ENCODE measurements around the gene LRRC56. TPM values are rescaled to one million over a fixed set of nuclear protein-coding genes. Genes with fewer than 3 reads are reported as not detected.

Gene LRRC56
- polyA plus RNA-seq, 3 donors: 0.09 to 0.68 TPM; not detected in 1

GRCh38 chr11:532986-533585, 4.2 kb upstream of the LRRC56 start:
- Mint-ChIP-seq H3K4me3 (no peak overlapping the region), H3K36me3 (peaks cover 15% of the 10 kb centered on the region in 2 donors), H3K9me3 (peaks cover 0 to 4% (median 0%) of the 10 kb centered on the region in 7 donors), H3K27me3 (ENCODE audit: low read depth in 3 of 3) (peaks cover 4 to 21% (median 12%) of the 10 kb centered on the region in 3 donors), H3K27ac (no peak overlapping the region), H3K4me1 (peaks cover 11% of the 10 kb centered on the region)
- no peak overlapping the region for H3K4me2 ChIP-seq (replicated peaks; ENCODE audit: extremely low read depth, low read length, poor library complexity, severe bottlenecking)
- no peak overlapping the region for H3K4me3 ChIP-seq (replicated peaks in 1 of 3; ENCODE audit: low read depth in 2 of 3, low read length in 3 of 3)
- DNase-seq: no peak
- H3K36me3 ChIP-seq (replicated peaks in 1 of 2; ENCODE audit: control insufficient read depth in 1 of 2, insufficient read depth in 2 of 2, low read length in 2 of 2): peaks cover 20 to 23% of the 10 kb centered on the region in 2 donors
- intact Hi-C loops (cut with micrococcal nuclease): no loop called here
- H4K20me1 ChIP-seq (ENCODE audit: insufficient read depth, low read length): peaks cover 26% of the 10 kb centered on the region
- WGBS (ENCODE audit: insufficient coverage): 98% methylated on average over 33 of the region's 33 CpGs
- peaks cover 0 to 17% of the 10 kb centered on the region in 2 donors for H3K27me3 ChIP-seq (ENCODE audit: control insufficient read depth in 2 of 2, insufficient read depth in 2 of 2, low read length in 2 of 2)
- H3K79me2 ChIP-seq (ENCODE audit: insufficient read depth, low read length): peaks cover 12% of the 10 kb centered on the region
- H3K27ac ChIP-seq (ENCODE audit: low read depth in 1 of 2, low read length in 2 of 2): no peak overlapping the region
- peaks cover 33 to 37% of the 10 kb centered on the region in 2 donors for H3K4me1 ChIP-seq (ENCODE audit: control insufficient read depth in 1 of 2, insufficient read depth in 2 of 2, low read length in 2 of 2)
- no peaks in the 10 kb centered on the region for H3K9me3 ChIP-seq (replicated peaks in 1 of 2; ENCODE audit: control insufficient read depth in 1 of 2, insufficient read depth in 1 of 2, low read length in 2 of 2)
- TF ChIP-seq CTCF (IDR thresholded peaks at IDR 0.05): no peak
- no peak overlapping the region for H2AFZ ChIP-seq (ENCODE audit: insufficient read depth, low read depth, low read length, poor library complexity, severe bottlenecking)
- no peak overlapping the region for H3K9ac ChIP-seq (ENCODE audit: insufficient read depth, low read length, poor library complexity, severe bottlenecking)

- H3K4me1 Mint-ChIP-seq: peaks cover 11% of the 10 kb centered on the region
- H3K4me1 ChIP-seq (ENCODE audit: control insufficient read depth in 1 of 2, insufficient read depth in 2 of 2, low read length in 2 of 2): peaks cover 33 to 37% of the 10 kb centered on the region in 2 donors
- no peak overlapping the region for H3K27ac Mint-ChIP-seq
- peak overlapping the region in 1 of 2 donors; percentile 12 for H3K4me3 Mint-ChIP-seq
- peaks cover 12 to 28% (median 17%) of the 10 kb centered on the region in 3 donors for H3K27me3 Mint-ChIP-seq (ENCODE audit: low read depth in 3 of 3)
- H3K27ac ChIP-seq (ENCODE audit: low read depth in 1 of 2, low read length in 2 of 2): no peak overlapping the region
- no peak overlapping the region for H2AFZ ChIP-seq (ENCODE audit: insufficient read depth, low read depth, low read length, poor library complexity, severe bottlenecking)
- peaks cover 15% of the 10 kb centered on the region in 2 donors for H3K36me3 Mint-ChIP-seq
- WGBS (ENCODE audit: insufficient coverage): 96% methylated on average over 34 of the region's 37 CpGs
- no peaks in the 10 kb centered on the region for H3K9me3 ChIP-seq (replicated peaks in 1 of 2; ENCODE audit: control insufficient read depth in 1 of 2, insufficient read depth in 1 of 2, low read length in 2 of 2)
- peaks cover 12% of the 10 kb centered on the region for H3K79me2 ChIP-seq (ENCODE audit: insufficient read depth, low read length)
- peaks cover 26% of the 10 kb centered on the region for H4K20me1 ChIP-seq (ENCODE audit: insufficient read depth, low read length)
- H3K4me3 ChIP-seq (replicated peaks in 1 of 3; ENCODE audit: low read depth in 2 of 3, low read length in 3 of 3): peak overlapping the region in 1 of 3 experiments; percentile 84
- H3K4me2 ChIP-seq (replicated peaks; ENCODE audit: extremely low read depth, low read length, poor library complexity, severe bottlenecking): peak overlapping the region; percentile 93
- peaks cover 0 to 4% (median 0%) of the 10 kb centered on the region in 7 donors for H3K9me3 Mint-ChIP-seq
- no peak for TF ChIP-seq CTCF (IDR thresholded peaks at IDR 0.05)
- peaks cover 0 to 24% of the 10 kb centered on the region in 2 donors for H3K27me3 ChIP-seq (ENCODE audit: control insufficient read depth in 2 of 2, insufficient read depth in 2 of 2, low read length in 2 of 2)
- H3K36me3 ChIP-seq (replicated peaks in 1 of 2; ENCODE audit: control insufficient read depth in 1 of 2, insufficient read depth in 2 of 2, low read length in 2 of 2): peaks cover 20 to 23% of the 10 kb centered on the region in 2 donors
- no peak for DNase-seq
- H3K9ac ChIP-seq (ENCODE audit: insufficient read depth, low read length, poor library complexity, severe bottlenecking): no peak overlapping the region
- intact Hi-C loops (cut with micrococcal nuclease): no loop called here
Measured at GRCh38 chr11:533586-534395, 3.5 kb upstream of the LRRC56 start.
